ENCODE results near the gene LRP10. TPM values are rescaled to one million over a fixed set of nuclear protein-coding genes. Genes with fewer than 3 reads are reported as not detected.
A peak's percentile ranks its signal among the peaks of the same experiment; 100 is the strongest.
"Not testable (repeated sequence)": the region's sequence is repeated elsewhere in the genome, so short reads cannot be mapped to it uniquely, and the experiment has no call there.

LRP10 gene
- total RNA-seq, 1 donor from 2014 or later: 52.3 TPM

GRCh38 chr14:22856428-22856827, 15.1 kb upstream of the LRP10 start:
- Mint-ChIP-seq H3K36me3 (no peaks in the 10 kb centered on the region), H3K4me1 (ENCODE audit: unreplicated experiment) (peaks cover 8% of the 10 kb centered on the region), H3K27ac (no peak overlapping the region), H3K27me3 (no peaks in the 10 kb centered on the region), H3K9me3 (no peaks in the 10 kb centered on the region), H3K4me3 (no peak overlapping the region)
- no peak for TF ChIP-seq CTCF (conservative IDR thresholded peaks at IDR 0.05)
- DNase-seq (ENCODE audit: extremely low spot score, unreplicated experiment): no peak

GRCh38 chr14:22860377-22860776, 11.2 kb upstream of the LRP10 start:
- not testable (repeated sequence) for H3K4me1 Mint-ChIP-seq (ENCODE audit: unreplicated experiment); H3K4me3 Mint-ChIP-seq; H3K27ac Mint-ChIP-seq; DNase-seq (ENCODE audit: extremely low spot score, unreplicated experiment); H3K27me3 Mint-ChIP-seq; H3K9me3 Mint-ChIP-seq; H3K36me3 Mint-ChIP-seq

GRCh38 chr14:22861651-22862050, 9.9 kb upstream of the LRP10 start:
- no peaks in the 10 kb centered on the region for H3K36me3 Mint-ChIP-seq
- no peak for DNase-seq (ENCODE audit: extremely low spot score, unreplicated experiment)
- no peaks in the 10 kb centered on the region for H3K9me3 Mint-ChIP-seq
- no peak overlapping the region for H3K4me3 Mint-ChIP-seq
- H3K4me1 Mint-ChIP-seq (ENCODE audit: unreplicated experiment): no peaks in the 10 kb centered on the region
- H3K27ac Mint-ChIP-seq: no peak overlapping the region
- no peak for TF ChIP-seq CTCF (conservative IDR thresholded peaks at IDR 0.05)
- no peaks in the 10 kb centered on the region for H3K27me3 Mint-ChIP-seq

- Mint-ChIP-seq H3K27me3 (no peaks in the 10 kb centered on the region), H3K9me3 (no peaks in the 10 kb centered on the region), H3K4me1 (ENCODE audit: unreplicated experiment) (no peaks in the 10 kb centered on the region), H3K27ac (no peak overlapping the region), H3K4me3 (no peak overlapping the region), H3K36me3 (no peaks in the 10 kb centered on the region)
- DNase-seq (ENCODE audit: extremely low spot score, unreplicated experiment): no peak
- TF ChIP-seq CTCF (conservative IDR thresholded peaks at IDR 0.05): no peak
Observed at GRCh38 chr14:22864979-22865378, 6.6 kb upstream of the LRP10 start.

GRCh38 chr14:22865424-22866405, 5.8 kb upstream of the LRP10 start:
- H3K27ac Mint-ChIP-seq: no peak overlapping the region
- peaks cover 4% of the 10 kb centered on the region for H3K4me1 Mint-ChIP-seq (ENCODE audit: unreplicated experiment)
- H3K36me3 Mint-ChIP-seq: no peaks in the 10 kb centered on the region
- peak; percentile 52 for TF ChIP-seq CTCF (conservative IDR thresholded peaks at IDR 0.05)
- H3K9me3 Mint-ChIP-seq: no peaks in the 10 kb centered on the region
- no peak for DNase-seq (ENCODE audit: extremely low spot score, unreplicated experiment)
- no peaks in the 10 kb centered on the region for H3K27me3 Mint-ChIP-seq
- no peak overlapping the region for H3K4me3 Mint-ChIP-seq

- Mint-ChIP-seq H3K4me1 (ENCODE audit: unreplicated experiment) (peaks cover 6% of the 10 kb centered on the region), H3K27me3 (no peaks in the 10 kb centered on the region), H3K9me3 (no peaks in the 10 kb centered on the region)
Observed at GRCh38 chr14:22866874-22867273, 4.7 kb upstream of the LRP10 start.

More at GRCh38 chr14:22866874-22867273, 4.7 kb upstream of the LRP10 start:
- no peak overlapping the region for H3K27ac Mint-ChIP-seq
- DNase-seq (ENCODE audit: extremely low spot score, unreplicated experiment): no peak
- TF ChIP-seq CTCF (conservative IDR thresholded peaks at IDR 0.05): no peak
- no peak overlapping the region for H3K4me3 Mint-ChIP-seq
- no peaks in the 10 kb centered on the region for H3K36me3 Mint-ChIP-seq
